ENCODE data around the gene SLC5A2. TPM values are rescaled to one million over a fixed set of nuclear protein-coding genes. Genes with fewer than 3 reads are reported as not detected.
"Not testable (repeated sequence)": the region's sequence is repeated elsewhere in the genome, so short reads cannot be mapped to it uniquely, and the experiment has no call there.

SLC5A2 gene
- total and polyA plus RNA-seq, 2 donors from 2014 or later = 4.8 to 208 TPM

GRCh38 chr16:31478956-31479355 lies 4.0 kb upstream of the SLC5A2 start:
- no peak overlapping the region for H3K9ac ChIP-seq (ENCODE audit: low read length in 3 of 3)
- intact Hi-C loops (cut with DNase I) = no loop called here
- H3K4me1 ChIP-seq (ENCODE audit: control insufficient read depth in 2 of 3, insufficient read depth in 2 of 3, low read depth in 1 of 3, low read length in 3 of 3) = peaks cover 0 to 16% (median 3%) of the 10 kb centered on the region in 3 donors
- H3K27ac ChIP-seq (ENCODE audit: low read depth in 2 of 2, low read length in 2 of 2) = peak overlapping the region in 1 of 2 donors; percentile 1
- peaks cover 0 to 4% (median 0%) of the 10 kb centered on the region in 3 donors for H3K36me3 ChIP-seq (ENCODE audit: control insufficient read depth in 2 of 3, insufficient read depth in 3 of 3, low read length in 3 of 3)
- DNase-seq (no peak), FAIRE-seq (no peak)
- TF ChIP-seq CTCF (IDR thresholded peaks at IDR 0.05; ENCODE audit: borderline replicate concordance, extremely low read depth, insufficient read depth) = no peak
- no peak overlapping the region for H3K4me3 ChIP-seq (ENCODE audit: low read length in 3 of 3)
- H3K27me3 ChIP-seq (ENCODE audit: control insufficient read depth, insufficient read depth, low read length) = no peaks in the 10 kb centered on the region
- no peaks in the 10 kb centered on the region for H3K9me3 ChIP-seq (ENCODE audit: control insufficient read depth in 2 of 3, insufficient read depth in 1 of 3, low read length in 3 of 3)

DNA sequence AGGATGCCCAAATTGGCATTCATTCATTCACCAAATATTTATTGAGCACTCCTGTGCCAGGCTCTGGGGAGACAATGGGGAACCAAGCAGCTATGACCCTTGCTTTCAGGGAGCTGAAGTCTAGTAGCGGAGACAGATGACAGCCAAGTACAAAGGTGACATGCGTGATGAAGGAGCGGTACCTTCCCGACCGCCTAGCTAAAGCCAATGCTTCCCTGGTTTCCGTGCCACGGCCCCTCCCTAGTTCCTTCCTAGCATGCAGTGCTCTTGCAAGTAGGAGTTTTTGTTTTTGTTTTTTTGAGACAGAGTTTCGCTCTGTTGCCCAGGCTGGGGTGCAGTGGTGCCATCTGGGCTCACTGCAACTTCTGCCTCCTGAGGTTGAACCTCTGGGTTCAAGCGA lies 3.2 kb upstream of the SLC5A2 start:
- H3K4me3 ChIP-seq (ENCODE audit: low read length in 3 of 3) = no peak overlapping the region
- FAIRE-seq (no peak), DNase-seq (peak in 1 of 5 donors; percentile 43)
- H3K9ac ChIP-seq (ENCODE audit: low read length in 3 of 3) = no peak overlapping the region
- intact Hi-C loops (cut with DNase I) = no loop called here
- no peaks in the 10 kb centered on the region for H3K27me3 ChIP-seq (ENCODE audit: control insufficient read depth, insufficient read depth, low read length)
- H3K36me3 ChIP-seq (ENCODE audit: control insufficient read depth in 2 of 3, insufficient read depth in 3 of 3, low read length in 3 of 3) = peaks cover 0 to 4% (median 0%) of the 10 kb centered on the region in 3 donors
- no peak for TF ChIP-seq CTCF (IDR thresholded peaks at IDR 0.05; ENCODE audit: borderline replicate concordance, extremely low read depth, insufficient read depth)
- H3K4me1 ChIP-seq (ENCODE audit: control insufficient read depth in 2 of 3, insufficient read depth in 2 of 3, low read depth in 1 of 3, low read length in 3 of 3) = peaks cover 0 to 16% (median 3%) of the 10 kb centered on the region in 3 donors
- H3K27ac ChIP-seq (ENCODE audit: low read depth in 2 of 2, low read length in 2 of 2) = no peak overlapping the region
- no peaks in the 10 kb centered on the region for H3K9me3 ChIP-seq (ENCODE audit: control insufficient read depth in 2 of 3, insufficient read depth in 1 of 3, low read length in 3 of 3)

- peak in 2 of 5 donors; percentile 53 to 74 for DNase-seq
- Histone ChIP-seq H3K9me3 (ENCODE audit: control insufficient read depth in 2 of 3, insufficient read depth in 1 of 3, low read length in 3 of 3) (no peaks in the 10 kb centered on the region), H3K4me1 (ENCODE audit: control insufficient read depth in 2 of 3, insufficient read depth in 2 of 3, low read depth in 1 of 3, low read length in 3 of 3) (peaks cover 0 to 16% (median 3%) of the 10 kb centered on the region in 3 donors), H3K27me3 (ENCODE audit: control insufficient read depth, insufficient read depth, low read length) (no peaks in the 10 kb centered on the region), H3K27ac (ENCODE audit: low read depth in 2 of 2, low read length in 2 of 2) (no peak overlapping the region), H3K4me3 (ENCODE audit: low read length in 3 of 3) (no peak overlapping the region), H3K9ac (ENCODE audit: low read length in 3 of 3) (no peak overlapping the region), H3K36me3 (ENCODE audit: control insufficient read depth in 2 of 3, insufficient read depth in 3 of 3, low read length in 3 of 3) (no peaks in the 10 kb centered on the region)
- intact Hi-C loops (cut with DNase I) = no loop called here
- FAIRE-seq = no peak
- no peak for TF ChIP-seq CTCF (IDR thresholded peaks at IDR 0.05; ENCODE audit: borderline replicate concordance, extremely low read depth, insufficient read depth)
Measured at GRCh38 chr16:31480851-31481536, 1.9 kb upstream of the SLC5A2 start.

DNA sequence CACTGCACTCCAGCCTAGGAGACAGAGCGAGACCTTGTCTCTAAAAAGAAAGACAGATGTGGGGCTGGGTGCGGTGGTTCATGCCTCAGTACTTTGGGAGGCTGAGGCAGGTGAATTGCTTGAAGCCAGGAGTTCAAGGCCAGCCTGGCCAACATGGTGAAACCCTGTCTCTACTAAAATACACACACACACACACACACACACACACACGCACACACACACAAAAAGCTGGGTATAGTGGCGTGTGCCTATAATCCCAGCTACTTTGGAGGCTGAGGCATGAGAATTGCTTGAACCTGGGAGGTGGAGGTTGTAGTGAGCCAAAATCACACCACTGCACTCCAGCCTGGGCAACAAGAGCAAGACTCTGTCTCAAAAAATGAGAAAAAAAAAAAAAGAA lies 1.1 kb downstream of the SLC5A2 start:
- Histone ChIP-seq H3K4me3 (ENCODE audit: low read length in 3 of 3) (peak overlapping the region in 2 of 3 donors; percentile 35 to 43), H3K27ac (ENCODE audit: low read depth in 2 of 2, low read length in 2 of 2) (peak overlapping the region in 1 of 2 donors; percentile 5), H3K4me1 (ENCODE audit: control insufficient read depth in 2 of 3, insufficient read depth in 2 of 3, low read depth in 1 of 3, low read length in 3 of 3) (peaks cover 0 to 23% (median 3%) of the 10 kb centered on the region in 3 donors)
- FAIRE-seq; intact Hi-C loops (cut with DNase I); H3K9ac ChIP-seq (ENCODE audit: low read length in 3 of 3); H3K27me3 ChIP-seq (ENCODE audit: control insufficient read depth, insufficient read depth, low read length); H3K36me3 ChIP-seq (ENCODE audit: control insufficient read depth in 2 of 3, insufficient read depth in 3 of 3, low read length in 3 of 3); H3K9me3 ChIP-seq (ENCODE audit: control insufficient read depth in 2 of 3, insufficient read depth in 1 of 3, low read length in 3 of 3): not testable (repeated sequence)
- peak in 1 of 5 donors; percentile 19 for DNase-seq
